Right atrium auricular region (tissue), 2 donors: ENCODE measurements around the gene NRDC. TPM values are rescaled to one million over a fixed set of nuclear protein-coding genes. Genes with fewer than 3 reads are reported as not detected.
A peak's percentile ranks its signal among the peaks of the same experiment; 100 is the strongest.
"Not testable (repeated sequence)": the region's sequence is repeated elsewhere in the genome, so short reads cannot be mapped to it uniquely, and the experiment has no call there.

Source experiments
- DNase-seq: peaks from one replicate; pipeline ENCODE4 v3.0.0-alpha.2; 2019; ENCODE audit warnings: low spot score
- H3K27ac ChIP-seq, 2 donors: fragments of 200-600 bp; sonication (generic); 1 replicate in 1 of 2; 2 replicates in 1 of 2; pipeline ENCODE4 v1.5.1; 2016 to 2019
- H3K27me3 ChIP-seq, 2 donors: fragments of 200-600 bp; sonication (generic); one replicate each; pipeline versions ENCODE4 v1.5.1 to v1.6.0; 2017 to 2019
- H3K36me3 ChIP-seq: fragments of 200-600 bp; sonication (generic); one replicate; pipeline ENCODE4 v1.5.1; 2016
- H3K4me1 ChIP-seq, 2 donors: fragments of 200-600 bp; sonication (generic); one replicate each; pipeline versions ENCODE4 v1.5.1 to v1.6.0; 2017 to 2019
- H3K4me3 ChIP-seq, 2 donors: fragments of 200-600 bp; sonication (generic); 1 replicate in 1 of 2; 2 replicates in 1 of 2; pipeline ENCODE4 v1.5.1; 2017 to 2019; ENCODE audit warnings: mild to moderate bottlenecking in 1 of 2, moderate library complexity in 1 of 2
- H3K9me3 ChIP-seq, 2 donors: fragments of 200-600 bp; sonication (generic); one replicate each; pipeline ENCODE4 v1.5.1; 2019
- CTCF ChIP-seq, 2 donors: fragments of 200-600 bp; sonication (generic); IDR thresholded peaks; one replicate each; pipeline ENCODE4 v1.5.1; 2019; ENCODE audit warnings: antibody characterized with exemption in 2 of 2
- total RNA-seq, 2 donors: library from RNA; depleted of rRNA; stranded (reverse); fragments of >200 nt; gene quantifications; one replicate each; pipeline ENCODE4 v1.1.0, GENCODE V29; 2016

The NRDC gene
- total RNA-seq, 2 donors from 2014 or later: 67.5 to 74.6 TPM

- H3K27ac ChIP-seq: peak overlapping the region; percentile 95 to 97
- H3K4me3 ChIP-seq: peak overlapping the region; percentile 88 to 92
- TF ChIP-seq CTCF (IDR thresholded peaks at IDR 0.05): no peak
- H3K27me3 ChIP-seq: no peaks in the 10 kb centered on the region
- no peaks in the 10 kb centered on the region for H3K36me3 ChIP-seq
- DNase-seq: peak; percentile 62
- H3K4me1 ChIP-seq: peaks cover 0 to 40% of the 10 kb centered on the region in 2 donors
- no peaks in the 10 kb centered on the region for H3K9me3 ChIP-seq
These were observed 856 bp downstream of the NRDC start for GRCh38 chr1:51877434-51878307.

GRCh38 chr1:51875836-51876235 is 2.7 kb downstream of the NRDC start:
- H3K4me1 ChIP-seq: peaks cover 0 to 47% of the 10 kb centered on the region in 2 donors
- no peak overlapping the region for H3K4me3 ChIP-seq
- no peaks in the 10 kb centered on the region for H3K36me3 ChIP-seq
- H3K27ac ChIP-seq: no peak overlapping the region
- no peaks in the 10 kb centered on the region for H3K27me3 ChIP-seq
- no peak for TF ChIP-seq CTCF (IDR thresholded peaks at IDR 0.05)
- DNase-seq: no peak
- no peaks in the 10 kb centered on the region for H3K9me3 ChIP-seq

- H3K9me3 ChIP-seq: no peaks in the 10 kb centered on the region
- no peak for DNase-seq
- no peaks in the 10 kb centered on the region for H3K27me3 ChIP-seq
- no peak for TF ChIP-seq CTCF (IDR thresholded peaks at IDR 0.05)
- H3K4me1 ChIP-seq: peaks cover 0 to 47% of the 10 kb centered on the region in 2 donors
- no peaks in the 10 kb centered on the region for H3K36me3 ChIP-seq
- no peak overlapping the region for H3K4me3 ChIP-seq
- H3K27ac ChIP-seq: no peak overlapping the region
These were observed 3.2 kb downstream of the NRDC start for GRCh38 chr1:51875291-51875772.

GRCh38 chr1:51873270-51873669 is 5.3 kb downstream of the NRDC start:
- not testable (repeated sequence) for H3K9me3 ChIP-seq, H3K4me3 ChIP-seq, H3K27ac ChIP-seq, DNase-seq, H3K27me3 ChIP-seq, H3K36me3 ChIP-seq
- peaks cover 0 to 41% of the 10 kb centered on the region in 2 donors for H3K4me1 ChIP-seq

- Histone ChIP-seq H3K27me3 (no peaks in the 10 kb centered on the region), H3K27ac (no peak overlapping the region), H3K9me3 (no peaks in the 10 kb centered on the region), H3K4me1 (peaks cover 0 to 28% of the 10 kb centered on the region in 2 donors), H3K4me3 (no peak overlapping the region), H3K36me3 (no peaks in the 10 kb centered on the region)
- TF ChIP-seq CTCF (IDR thresholded peaks at IDR 0.05): no peak
- no peak for DNase-seq
These were observed 7.1 kb downstream of the NRDC start for GRCh38 chr1:51871351-51871975.

- no peak for DNase-seq
- Histone ChIP-seq H3K9me3 (no peaks in the 10 kb centered on the region), H3K4me3 (no peak overlapping the region), H3K36me3 (no peaks in the 10 kb centered on the region), H3K27me3 (no peaks in the 10 kb centered on the region), H3K27ac (no peak overlapping the region), H3K4me1 (peaks cover 0 to 23% of the 10 kb centered on the region in 2 donors)
- no peak for TF ChIP-seq CTCF (IDR thresholded peaks at IDR 0.05)
These were observed 7.8 kb downstream of the NRDC start for GRCh38 chr1:51870603-51871350.
